Germinal center (tissue), 1 donor: ENCODE measurements around the gene POLR2E.
A peak's percentile ranks its signal among the peaks of the same experiment; 100 is the strongest.

Experiments
- DNase-seq: peaks from one replicate; pipeline ENCODE4 v3.0.0; 2012; ENCODE audit warnings: mixed read lengths, low spot score

POLR2E gene

DNA sequence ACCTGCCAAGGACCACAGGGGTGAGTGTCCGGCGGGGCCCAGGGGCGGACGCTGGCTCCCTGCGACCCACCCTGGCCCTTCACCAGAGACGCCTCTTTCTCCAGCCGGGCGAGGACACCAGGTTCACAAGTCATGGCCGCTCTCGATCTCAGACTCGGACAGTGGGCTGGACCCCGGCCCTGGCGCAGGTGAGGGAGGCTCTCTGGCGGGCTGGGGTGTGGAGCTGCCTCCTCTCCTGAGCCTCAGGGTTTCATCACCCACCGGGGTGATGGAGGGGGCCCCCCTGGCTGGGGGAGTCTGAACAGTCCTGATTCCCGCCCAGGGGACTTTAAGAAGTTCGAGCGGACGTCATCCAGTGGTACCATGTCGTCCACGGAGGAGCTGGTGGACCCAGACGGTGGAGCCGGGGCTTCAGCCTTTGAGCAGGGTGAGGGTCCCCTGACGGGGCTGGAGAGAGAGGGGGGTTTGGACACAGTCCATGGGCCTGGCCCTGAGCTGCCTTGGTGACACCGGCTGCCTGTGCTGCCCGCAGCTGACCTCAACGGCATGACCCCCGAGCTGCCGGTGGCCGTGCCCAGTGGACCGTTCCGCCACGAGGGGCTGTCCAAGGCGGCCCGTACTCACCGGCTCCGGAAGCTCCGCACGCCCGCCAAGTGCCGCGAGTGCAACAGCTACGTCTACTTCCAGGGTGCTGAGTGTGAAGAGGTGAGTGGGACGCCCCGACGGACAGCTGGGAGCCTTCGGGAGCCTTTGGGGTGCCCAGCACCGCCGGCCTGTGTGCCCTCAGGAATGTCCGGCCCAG lies 14.6 kb downstream of the POLR2E start:
- no peak for DNase-seq

- no peak for DNase-seq
Measured at GRCh38 chr19:1079566-1080111, 15.5 kb downstream of the POLR2E start.

GRCh38 chr19:1076951-1077350 lies 18.2 kb downstream of the POLR2E start:
- DNase-seq = peak; percentile 87

GRCh38 chr19:1076046-1076386 lies 19.2 kb downstream of the POLR2E start:
- DNase-seq = no peak

GRCh38 chr19:1074544-1075283 lies 20.5 kb downstream of the POLR2E start:
- DNase-seq = peak; percentile 96

DNA sequence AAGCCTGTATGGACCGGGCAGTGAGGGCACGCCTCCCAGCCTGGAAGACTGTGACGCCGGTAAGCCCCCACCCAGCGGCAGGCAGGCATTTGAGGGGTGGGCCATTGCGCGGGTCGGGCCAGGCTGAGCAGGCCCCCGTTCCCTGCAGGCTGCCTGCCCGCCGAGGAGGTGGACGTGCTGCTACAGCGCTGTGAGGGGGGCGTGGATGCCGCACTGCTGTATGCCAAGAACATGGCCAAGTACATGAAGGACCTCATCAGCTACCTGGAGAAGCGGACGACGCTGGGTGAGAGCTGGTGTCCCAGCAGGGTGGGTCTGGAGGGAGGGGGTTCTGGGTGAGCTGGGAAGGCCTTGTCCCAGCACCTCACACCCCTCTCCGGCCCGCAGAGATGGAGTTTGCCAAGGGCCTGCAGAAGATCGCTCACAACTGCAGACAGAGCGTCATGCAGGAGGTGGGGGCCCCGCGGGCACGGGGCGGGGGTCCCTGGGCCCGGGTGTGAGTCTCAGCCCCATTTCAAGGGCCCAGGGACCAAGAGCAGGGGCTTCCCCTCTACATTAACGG lies 21.1 kb downstream of the POLR2E start:
- no peak for DNase-seq

DNA sequence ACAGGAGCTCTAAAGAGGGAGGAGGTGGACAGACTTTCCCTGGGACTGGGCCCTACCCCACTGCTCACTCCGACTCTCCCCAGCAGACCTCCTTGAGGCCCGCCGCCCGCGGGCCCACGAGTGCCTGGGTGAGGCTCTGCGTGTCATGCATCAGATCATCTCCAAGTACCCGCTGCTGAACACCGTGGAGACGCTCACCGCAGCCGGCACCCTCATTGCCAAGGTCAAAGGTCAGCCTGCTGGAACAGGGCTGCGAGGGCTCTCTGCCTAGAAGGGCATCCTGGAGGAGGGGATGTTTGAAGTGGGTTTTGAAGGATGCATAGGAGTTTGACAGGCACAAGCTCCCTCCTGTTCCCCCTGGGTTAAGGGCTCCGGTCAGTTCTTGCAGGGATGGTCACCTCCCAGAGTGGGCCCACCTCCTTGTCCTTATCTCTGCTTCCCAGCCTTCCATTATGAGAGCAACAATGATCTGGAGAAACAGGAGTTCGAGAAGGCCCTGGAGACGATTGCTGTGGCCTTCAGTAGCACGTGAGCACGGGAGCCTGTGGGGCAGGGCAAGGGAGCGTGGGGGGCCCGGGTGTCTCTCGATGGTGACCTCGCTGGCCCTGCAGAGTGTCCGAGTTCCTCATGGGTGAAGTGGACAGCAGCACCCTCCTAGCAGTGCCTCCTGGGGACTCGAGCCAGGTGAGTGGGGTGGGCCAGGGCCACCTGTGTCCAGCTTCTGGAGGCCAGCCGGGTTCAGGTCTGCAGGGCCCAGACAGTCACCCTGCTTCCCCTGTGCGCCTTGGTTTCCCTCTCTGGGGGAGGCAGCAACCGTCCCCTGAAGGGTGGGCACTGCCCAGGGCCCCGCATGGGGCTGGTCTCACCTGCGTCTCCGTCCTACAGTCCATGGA lies 21.9 kb downstream of the POLR2E start:
- no peak for DNase-seq

DNA sequence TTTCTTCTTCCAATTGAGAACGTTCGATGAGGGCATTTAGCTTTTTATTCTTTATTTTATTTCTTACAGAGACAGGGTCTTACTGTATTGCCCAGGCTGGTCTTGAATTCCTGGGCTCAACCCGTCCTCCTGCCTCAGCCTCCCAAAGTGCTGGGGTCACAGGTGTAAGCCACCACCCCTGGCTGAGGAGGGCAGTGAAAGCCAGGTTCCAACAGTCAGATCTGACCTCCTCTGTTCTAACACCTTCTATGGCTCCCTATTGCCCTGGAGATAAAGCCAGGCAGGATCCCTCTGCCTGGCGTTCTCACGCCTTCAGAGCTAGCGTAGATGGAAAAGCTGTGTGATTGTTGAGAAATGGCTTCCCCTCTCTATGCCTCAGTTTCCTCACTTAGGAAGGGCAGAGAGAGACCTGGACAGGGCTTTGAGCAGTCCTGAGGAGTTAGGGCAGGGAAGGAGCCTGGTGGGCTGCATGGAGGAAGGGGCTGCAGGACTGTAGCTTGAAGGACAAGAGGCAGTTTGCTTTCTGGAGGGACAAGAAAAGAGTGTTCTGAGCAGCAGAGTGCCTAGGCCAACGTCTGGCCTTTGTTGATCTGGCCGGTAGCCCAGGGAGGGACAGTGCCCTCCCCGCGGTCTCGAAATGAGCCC lies 22.7 kb downstream of the POLR2E start:
- DNase-seq = no peak

- DNase-seq = no peak
Measured at GRCh38 chr19:1070931-1071791, 24.0 kb downstream of the POLR2E start.

DNA sequence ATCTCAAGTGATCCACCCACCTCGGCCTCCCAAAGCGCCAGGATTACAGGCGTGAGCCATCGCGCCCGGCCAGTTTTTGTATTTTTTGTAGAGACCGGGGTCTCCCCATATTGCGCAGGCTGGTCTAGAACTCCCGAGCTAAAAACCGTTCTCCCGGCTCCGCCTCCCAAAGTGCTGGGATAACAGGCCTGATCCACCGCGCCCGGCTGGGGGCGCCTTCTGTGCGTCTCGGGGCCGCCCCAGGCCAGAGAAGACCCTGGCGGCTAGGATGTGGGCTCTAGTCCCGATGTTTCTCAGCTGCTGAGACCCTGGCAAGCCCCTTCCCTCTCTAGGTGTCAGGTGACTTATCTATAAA lies 24.6 kb downstream of the POLR2E start:
- no peak for DNase-seq

GRCh38 chr19:1069009-1069779 lies 26.0 kb downstream of the POLR2E start:
- DNase-seq = peak; percentile 69

DNA sequence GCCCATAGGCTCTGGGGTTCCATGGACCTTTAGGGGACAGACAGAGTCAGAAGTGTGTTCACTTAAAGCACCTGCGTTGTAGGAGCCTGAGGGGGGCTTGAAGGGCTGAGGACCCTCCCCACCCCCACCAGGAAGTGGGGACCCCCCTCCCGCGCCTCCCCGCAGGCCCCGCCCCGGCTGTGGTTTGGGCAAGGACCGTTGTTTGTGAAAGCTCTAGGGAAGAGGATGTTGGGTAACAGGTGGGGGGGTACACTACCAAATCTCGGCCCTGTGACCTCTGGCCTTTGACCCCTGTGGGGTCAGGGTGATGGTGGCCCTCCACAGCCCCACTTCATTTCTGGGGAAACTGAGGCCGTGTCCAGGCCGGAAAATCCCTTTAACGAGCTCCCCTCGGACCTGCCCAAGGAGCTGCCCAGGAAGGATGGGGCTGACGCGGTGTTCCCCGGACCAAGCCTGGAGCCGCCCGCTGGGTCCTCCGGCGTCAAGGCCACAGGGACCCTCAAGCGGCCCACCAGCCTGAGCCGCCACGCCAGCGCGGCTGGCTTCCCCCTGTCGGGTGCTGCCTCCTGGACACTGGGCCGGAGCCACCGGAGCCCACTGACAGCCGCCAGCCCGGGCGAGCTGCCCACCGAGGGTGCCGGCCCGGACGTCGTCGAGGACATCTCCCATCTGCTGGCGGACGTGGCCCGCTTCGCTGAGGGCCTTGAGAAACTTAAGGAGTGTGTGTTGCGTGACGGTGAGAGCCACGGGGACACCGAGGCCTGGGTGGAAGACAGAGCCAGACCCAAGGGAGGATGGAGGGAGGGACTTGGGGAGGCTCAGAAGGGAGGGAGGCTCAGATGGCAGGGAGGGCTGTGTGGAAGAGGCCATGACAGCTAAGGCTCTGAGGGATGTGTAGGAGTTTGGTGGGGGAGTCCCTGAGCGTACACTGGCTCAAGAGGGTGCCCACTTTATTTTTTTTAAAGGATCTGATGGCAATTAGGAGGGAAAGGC lies 26.9 kb downstream of the POLR2E start:
- DNase-seq = peak; percentile 55

- peak; percentile 60 for DNase-seq
Measured at GRCh38 chr19:1067341-1067957, 27.7 kb downstream of the POLR2E start.

GRCh38 chr19:1066748-1067340 lies 28.3 kb downstream of the POLR2E start, which contains the start of gene ARHGAP45:
ARHGAP45 (plus strand) TSS chr19:1067167; CDS start chr19:1067406, 239 bp downstream.
- DNase-seq = peak; percentile 78

DNA sequence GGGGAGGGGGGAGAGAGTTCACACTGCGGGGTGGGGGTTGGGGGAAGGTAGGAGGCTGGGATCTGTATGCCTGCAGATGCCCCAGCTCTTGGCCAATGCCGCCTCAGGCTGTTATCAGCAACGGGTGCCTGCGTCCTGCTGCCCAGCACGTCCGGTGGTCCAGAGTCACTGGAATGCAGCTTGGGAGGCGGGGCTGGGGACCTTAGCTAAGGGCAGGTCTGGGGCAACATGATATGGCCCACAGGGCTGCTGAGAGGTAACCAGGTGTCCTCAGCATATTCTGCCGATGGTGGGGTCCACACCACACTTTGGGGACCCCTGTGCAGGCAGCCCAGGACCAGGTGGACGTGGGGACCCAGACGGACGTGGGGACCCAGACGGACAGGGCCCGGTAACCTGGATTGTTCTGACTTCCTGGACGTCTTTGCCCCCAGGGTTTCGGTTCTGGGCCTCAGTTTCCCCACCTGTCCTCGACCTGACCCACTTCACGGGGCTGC lies 28.9 kb downstream of the POLR2E start:
- DNase-seq = no peak

DNA sequence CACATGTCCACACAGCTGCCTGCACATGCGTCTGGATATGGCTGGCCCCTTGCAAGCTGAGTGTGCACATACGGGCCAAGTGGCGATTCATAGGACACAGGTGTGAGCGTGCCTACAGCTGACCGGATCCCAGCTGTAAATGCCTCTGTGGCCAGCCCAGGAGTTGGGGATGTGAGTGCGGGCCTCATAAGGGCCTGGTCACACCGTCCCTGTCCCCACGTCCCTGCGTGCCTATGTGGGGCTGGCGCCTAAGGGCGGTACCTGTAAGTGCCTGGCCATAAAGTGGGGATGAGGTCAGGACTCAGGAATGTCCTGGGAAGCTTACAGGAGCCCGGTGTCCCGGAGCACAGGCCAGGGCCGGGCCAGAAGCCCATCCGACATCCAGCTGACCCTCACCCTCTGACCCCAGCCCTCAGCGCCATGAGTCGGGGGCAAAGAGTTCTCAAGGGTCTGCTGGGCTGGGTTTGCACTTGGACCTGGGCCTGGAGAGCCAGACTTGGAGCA lies 29.5 kb downstream of the POLR2E start:
- no peak for DNase-seq
